ENCODE measurements around the gene PDZD4.
"Not testable (repeated sequence)": the region's sequence is repeated elsewhere in the genome, so short reads cannot be mapped to it uniquely, and the experiment has no call there.

PDZD4 gene

DNA sequence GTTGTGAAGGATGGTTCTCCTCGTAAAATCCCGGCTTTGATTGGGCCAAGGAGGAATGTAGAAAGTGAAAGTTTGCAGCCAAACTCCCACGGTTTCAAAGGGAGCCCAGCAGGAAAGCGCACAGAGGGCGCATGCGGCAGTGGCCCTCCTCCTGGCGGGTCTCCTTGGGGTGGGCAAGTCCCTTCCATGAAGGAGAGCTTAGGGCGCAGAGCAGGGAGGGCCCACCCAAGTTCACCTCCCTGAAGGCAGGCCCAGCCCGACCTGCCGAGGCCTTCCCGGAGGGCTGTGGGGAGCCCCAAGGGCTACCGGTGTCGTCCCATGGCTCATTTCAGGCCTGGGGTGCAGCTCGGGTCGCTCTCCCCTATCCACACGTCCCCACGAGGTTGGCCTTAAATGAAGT, 2.0 kb downstream of the PDZD4 start:
- H3K4me1 Mint-ChIP-seq: peaks cover 5% of the 10 kb centered on the region
- H3K27ac Mint-ChIP-seq: no peak overlapping the region
- DNase-seq (no peak), ATAC-seq (no peak)
- H3K27me3 Mint-ChIP-seq: peaks cover 41% of the 10 kb centered on the region
- no peaks in the 10 kb centered on the region for H3K9me3 Mint-ChIP-seq
- no peak overlapping the region for H3K4me3 Mint-ChIP-seq

DNA sequence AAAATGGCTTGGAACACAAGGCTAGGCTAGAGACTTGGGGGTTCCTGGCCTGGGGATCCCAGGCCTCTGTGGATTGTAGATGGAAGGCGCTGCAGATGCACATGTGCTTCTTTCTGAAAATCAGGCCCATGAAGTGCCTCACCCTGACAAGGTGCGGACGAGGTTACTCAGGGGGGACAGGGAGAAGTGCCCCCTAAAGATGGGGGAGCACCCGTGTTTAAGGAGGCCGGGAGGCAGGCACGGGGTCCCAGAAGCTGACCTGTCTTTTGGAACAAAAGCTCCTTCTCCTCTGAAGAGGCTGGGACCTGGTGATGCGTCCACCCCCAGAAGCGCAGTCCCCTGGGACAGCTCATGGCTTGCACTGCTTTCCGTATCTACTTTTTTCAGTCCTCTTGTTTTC, 2.4 kb downstream of the PDZD4 start:
- H3K4me3 Mint-ChIP-seq: no peak overlapping the region
- DNase-seq: no peak
- ATAC-seq: no peak
- no peaks in the 10 kb centered on the region for H3K9me3 Mint-ChIP-seq
- H3K27ac Mint-ChIP-seq: no peak overlapping the region
- peaks cover 37% of the 10 kb centered on the region for H3K27me3 Mint-ChIP-seq
- peaks cover 5% of the 10 kb centered on the region for H3K4me1 Mint-ChIP-seq

DNA sequence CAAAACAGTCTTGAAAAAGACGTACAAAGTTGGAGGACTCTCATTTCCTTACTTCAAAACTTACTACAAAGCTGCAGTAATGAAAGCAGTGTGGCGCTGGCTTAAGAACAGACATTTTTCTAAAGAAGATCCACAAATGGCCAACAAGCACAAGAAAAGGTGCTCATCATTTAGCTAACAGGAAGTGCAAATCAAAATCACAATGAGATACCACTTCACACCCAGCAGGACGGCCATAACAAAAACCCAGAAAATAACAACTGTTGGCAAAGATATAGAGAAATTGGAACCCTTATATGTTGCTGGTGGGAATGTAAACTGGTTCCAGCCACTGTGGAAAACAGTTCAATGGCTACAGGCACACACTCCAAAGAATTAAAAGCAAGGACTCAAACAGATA, 3.3 kb downstream of the PDZD4 start:
- ATAC-seq (no peak), DNase-seq (no peak)
- peaks cover 14% of the 10 kb centered on the region for H3K4me1 Mint-ChIP-seq
- H3K4me3 Mint-ChIP-seq: no peak overlapping the region
- H3K27ac Mint-ChIP-seq: no peak overlapping the region
- H3K9me3 Mint-ChIP-seq: no peaks in the 10 kb centered on the region
- peaks cover 29% of the 10 kb centered on the region for H3K27me3 Mint-ChIP-seq

DNA sequence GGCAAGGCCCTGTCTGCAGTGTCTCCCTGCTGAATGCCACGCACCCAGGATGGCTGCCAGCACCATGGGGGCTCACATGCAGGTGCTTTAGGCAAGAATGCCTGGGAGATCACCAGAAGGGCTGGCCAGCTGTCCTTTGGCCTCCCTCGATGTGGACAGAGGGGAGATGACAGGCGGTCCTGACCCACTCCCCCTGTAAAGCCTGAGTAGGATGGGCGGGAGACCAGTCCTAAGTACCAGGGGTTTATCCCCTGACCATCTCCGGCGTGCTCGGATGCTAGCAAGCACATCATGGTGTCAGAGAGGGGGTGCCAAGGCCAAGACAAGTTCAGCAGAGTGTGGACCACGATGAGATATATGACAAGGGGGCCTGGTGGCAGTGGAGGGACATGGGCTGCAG, 5.3 kb downstream of the PDZD4 start:
- Mint-ChIP-seq H3K27me3 (peaks cover 19% of the 10 kb centered on the region), H3K27ac (no peak overlapping the region), H3K9me3 (no peaks in the 10 kb centered on the region), H3K4me3 (no peak overlapping the region), H3K4me1 (peaks cover 29% of the 10 kb centered on the region)
- DNase-seq (no peak), ATAC-seq (no peak)

DNA sequence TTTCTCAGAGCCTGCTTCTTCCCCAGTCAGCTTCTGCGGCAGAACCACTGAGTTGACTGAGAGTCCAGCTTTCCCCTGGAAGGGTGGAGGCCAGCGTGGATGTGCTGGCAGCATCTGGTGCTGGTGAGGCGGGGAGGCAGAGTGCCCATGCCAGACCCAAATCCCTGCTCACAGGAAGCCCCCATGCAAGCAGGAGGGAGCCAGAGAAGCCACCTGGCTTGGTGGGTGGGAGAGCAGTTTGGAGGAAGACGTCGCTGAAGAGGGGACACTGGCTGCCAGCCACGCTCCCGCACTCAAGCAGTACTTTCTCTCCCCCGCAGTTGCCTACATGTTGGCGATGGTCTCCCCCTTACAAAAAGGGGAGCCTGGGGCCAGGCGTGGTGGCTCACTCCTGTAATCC, 6.0 kb downstream of the PDZD4 start:
- no peak for DNase-seq
- H3K27me3 Mint-ChIP-seq: peaks cover 17% of the 10 kb centered on the region
- ATAC-seq: no peak
- H3K4me3 Mint-ChIP-seq: no peak overlapping the region
- peaks cover 33% of the 10 kb centered on the region for H3K4me1 Mint-ChIP-seq
- no peak overlapping the region for H3K27ac Mint-ChIP-seq
- no peaks in the 10 kb centered on the region for H3K9me3 Mint-ChIP-seq

DNA sequence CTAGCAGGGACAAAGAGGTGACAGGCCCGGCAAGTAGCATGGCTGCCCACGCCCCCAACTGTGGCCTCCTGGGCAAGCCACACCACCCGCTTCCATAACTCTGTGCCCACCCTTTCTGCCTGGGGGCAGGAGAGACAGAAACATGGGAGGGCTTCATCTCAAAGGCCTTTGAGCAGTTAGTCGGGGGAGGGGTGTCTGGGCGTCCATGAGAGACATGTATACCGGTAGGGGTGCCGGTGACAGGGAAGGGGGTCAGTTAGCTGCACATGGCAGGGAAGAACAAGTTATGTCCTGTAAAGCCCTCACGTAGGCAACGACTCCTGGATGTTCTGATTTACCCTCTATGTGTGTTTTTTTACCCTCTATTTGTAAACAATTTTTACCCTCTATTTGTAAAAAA, 9.3 kb downstream of the PDZD4 start:
- no peaks in the 10 kb centered on the region for H3K9me3 Mint-ChIP-seq
- H3K27ac Mint-ChIP-seq: no peak overlapping the region
- peaks cover 43% of the 10 kb centered on the region for H3K4me1 Mint-ChIP-seq
- ATAC-seq: no peak
- no peak for DNase-seq
- no peak overlapping the region for H3K4me3 Mint-ChIP-seq
- no peaks in the 10 kb centered on the region for H3K27me3 Mint-ChIP-seq

DNA sequence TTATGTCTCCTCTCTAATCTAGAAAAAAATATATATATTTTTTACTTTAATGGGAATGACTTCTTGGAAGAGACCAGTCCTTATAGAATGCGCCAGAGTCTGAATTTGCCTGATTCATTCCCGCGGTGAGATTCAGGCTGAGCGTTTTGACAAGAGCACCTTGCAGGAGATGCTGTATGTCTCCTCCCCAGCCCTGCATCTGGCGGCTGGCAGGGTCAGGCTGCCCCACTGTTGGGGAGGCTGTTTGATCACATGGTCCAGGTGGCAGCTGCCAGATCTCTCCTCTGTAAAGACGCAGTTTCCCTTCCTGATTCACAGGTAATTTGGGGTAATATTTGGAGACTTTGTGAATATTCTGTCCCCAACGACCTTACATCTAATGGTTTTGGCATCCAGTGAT, 9.7 kb downstream of the PDZD4 start:
- no peaks in the 10 kb centered on the region for H3K27me3 Mint-ChIP-seq
- H3K4me3 Mint-ChIP-seq: no peak overlapping the region
- H3K27ac Mint-ChIP-seq: no peak overlapping the region
- DNase-seq: no peak
- H3K4me1 Mint-ChIP-seq: peaks cover 43% of the 10 kb centered on the region
- no peak for ATAC-seq
- H3K9me3 Mint-ChIP-seq: no peaks in the 10 kb centered on the region

DNA sequence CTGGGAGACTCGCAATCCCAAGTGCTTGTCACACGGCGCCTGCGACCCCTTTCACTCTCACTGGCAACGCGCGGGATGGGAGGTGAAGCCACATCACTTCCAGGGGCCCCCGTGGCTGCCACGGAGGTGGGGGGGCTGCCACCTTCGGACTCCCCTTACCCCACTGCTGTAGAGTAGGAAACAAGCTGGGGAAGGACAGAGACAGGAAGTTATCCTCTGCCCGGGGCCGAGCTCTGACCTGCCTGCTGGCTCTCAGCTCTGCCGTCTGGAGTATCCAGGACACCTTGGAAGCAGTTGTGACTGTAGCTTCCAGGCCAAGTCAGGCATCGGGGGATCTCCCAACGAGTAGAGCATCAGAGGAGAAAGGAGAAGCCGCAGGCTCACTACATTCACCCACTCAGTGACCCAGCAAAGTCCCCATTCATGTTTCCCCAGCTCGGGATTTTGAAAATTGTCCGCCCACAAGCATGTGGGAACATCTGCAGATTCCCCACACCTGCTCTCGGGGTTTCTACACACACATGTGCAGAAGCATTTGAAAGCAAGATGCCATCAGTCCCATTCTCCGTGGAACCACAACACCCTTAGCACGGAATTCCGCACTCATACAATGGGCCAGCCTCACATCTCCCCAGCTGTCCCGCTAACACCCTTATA, 10.8 kb downstream of the PDZD4 start:
- Mint-ChIP-seq H3K4me1 (peaks cover 51% of the 10 kb centered on the region), H3K4me3 (peak overlapping the region; percentile 59 to 62), H3K9me3 (no peaks in the 10 kb centered on the region), H3K27ac (no peak overlapping the region), H3K27me3 (peaks cover 5% of the 10 kb centered on the region)
- DNase-seq: no peak
- ATAC-seq: peak; percentile 10

DNA sequence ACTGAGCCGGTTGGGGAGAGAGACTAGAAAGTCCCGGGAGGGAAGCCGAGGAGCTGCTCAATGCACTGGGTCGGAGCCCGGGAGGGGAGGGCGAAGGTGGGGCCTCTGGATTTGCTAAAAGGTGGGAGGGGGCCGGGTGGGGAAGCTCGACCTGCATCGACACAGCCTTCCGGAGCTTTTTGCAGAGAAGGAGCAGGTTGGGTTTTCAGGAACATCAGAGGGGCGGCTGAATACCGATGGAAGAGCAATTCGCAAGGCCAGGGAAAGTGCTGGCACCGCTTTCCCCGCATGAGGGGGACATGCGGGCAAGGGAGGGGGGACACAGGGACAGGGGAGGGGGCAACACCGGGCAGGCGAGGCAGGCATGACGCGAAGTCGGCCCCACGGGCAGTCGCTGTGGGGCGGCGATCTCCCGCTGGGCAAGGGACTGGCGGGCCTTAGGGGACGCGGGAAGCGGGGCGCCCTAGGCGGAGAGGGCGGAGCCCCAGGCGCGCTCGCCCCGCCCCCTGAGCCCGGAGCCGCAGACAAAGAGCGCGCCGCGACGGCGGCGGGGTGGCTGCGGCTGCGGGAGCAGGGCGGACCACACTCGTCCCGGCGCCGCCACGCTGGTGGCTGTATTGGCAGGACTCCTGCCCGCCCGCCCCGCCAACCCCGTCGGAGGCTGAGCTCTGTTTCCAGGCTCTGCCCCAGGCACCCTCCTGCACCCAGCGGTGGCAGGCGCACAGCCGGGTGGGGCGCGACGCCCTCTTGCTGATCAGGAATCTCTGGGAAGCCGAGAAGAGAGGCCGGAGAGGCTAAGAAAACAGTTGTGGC, 11.6 kb downstream of the PDZD4 start:
- H3K27me3 Mint-ChIP-seq: peaks cover 7% of the 10 kb centered on the region
- peak; percentile 30 to 38 for DNase-seq
- peak; percentile 68 for ATAC-seq
- H3K27ac Mint-ChIP-seq: no peak overlapping the region
- H3K4me3 Mint-ChIP-seq: peak overlapping the region; percentile 61 to 72
- peaks cover 51% of the 10 kb centered on the region for H3K4me1 Mint-ChIP-seq
- H3K9me3 Mint-ChIP-seq: no peaks in the 10 kb centered on the region

DNA sequence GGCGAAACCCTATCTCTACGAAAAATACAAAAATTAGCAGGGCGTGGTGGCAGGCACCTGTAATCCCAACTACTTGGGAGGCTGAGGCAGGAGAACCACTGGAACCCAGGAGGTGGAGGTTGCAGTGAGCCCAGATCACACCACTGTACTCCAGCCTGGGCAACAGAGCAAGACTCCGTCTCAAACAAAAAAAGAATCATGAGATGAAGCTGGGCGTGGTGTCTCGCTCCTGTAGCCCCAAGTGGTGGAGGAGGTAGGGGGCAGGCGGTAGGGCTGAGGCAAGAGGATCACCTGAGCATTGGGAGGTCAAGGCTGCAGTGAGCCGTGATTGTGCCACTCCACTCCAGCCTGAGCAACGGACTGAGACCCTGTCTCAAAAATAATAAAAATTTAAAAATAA, 12.3 kb downstream of the PDZD4 start:
- H3K27ac Mint-ChIP-seq, DNase-seq, ATAC-seq, H3K9me3 Mint-ChIP-seq, H3K27me3 Mint-ChIP-seq: not testable (repeated sequence)
- H3K4me3 Mint-ChIP-seq: peak overlapping the region; percentile 15 to 72
- H3K4me1 Mint-ChIP-seq: peaks cover 51% of the 10 kb centered on the region

DNA sequence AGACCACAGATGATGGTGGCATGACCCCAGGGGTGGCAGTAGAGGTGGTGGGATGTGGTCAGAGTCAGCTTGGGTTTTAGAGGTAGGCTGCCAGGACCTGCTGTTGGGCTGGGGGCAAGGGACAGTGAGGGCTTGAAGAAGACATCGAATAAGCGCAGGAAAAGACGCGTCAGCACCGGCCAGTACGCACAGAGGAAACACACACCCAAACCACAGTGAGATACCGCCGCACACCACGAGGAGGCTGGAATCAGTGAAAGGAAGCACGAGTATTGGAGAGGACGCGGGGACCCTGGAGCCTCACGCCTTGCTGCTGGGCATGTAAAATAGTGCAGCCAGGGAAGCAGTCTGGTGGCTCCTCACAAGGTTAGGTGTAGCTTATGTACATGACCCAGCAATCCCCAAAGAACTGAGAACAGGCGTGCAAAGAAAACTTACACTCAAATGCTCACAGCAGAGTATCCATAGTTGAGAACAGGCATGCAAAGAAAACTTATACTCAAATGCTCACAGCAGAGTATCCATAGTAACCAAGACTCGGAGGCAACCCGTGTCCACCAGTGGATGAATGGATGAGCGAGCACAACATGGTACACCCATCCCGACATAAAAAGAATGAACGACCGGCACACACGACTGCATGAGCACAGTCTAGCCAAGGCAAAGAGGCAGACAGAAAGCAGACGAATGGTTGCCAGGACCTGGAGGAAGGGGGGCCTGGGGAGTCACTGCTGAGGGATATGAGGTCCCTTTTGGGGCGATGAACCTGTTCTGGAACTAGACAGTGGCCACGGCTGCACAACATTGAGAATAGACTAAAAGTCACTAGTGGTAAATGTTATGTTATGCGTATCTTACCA, 13.3 kb downstream of the PDZD4 start:
- H3K27me3 Mint-ChIP-seq: peaks cover 7% of the 10 kb centered on the region
- DNase-seq: peak in 1 of 2 donors; percentile 38
- no peaks in the 10 kb centered on the region for H3K9me3 Mint-ChIP-seq
- H3K4me1 Mint-ChIP-seq: peaks cover 43% of the 10 kb centered on the region
- peak; percentile 71 for ATAC-seq
- peak overlapping the region in 1 of 2 donors; percentile 65 for H3K27ac Mint-ChIP-seq
- no peak overlapping the region for H3K4me3 Mint-ChIP-seq

DNA sequence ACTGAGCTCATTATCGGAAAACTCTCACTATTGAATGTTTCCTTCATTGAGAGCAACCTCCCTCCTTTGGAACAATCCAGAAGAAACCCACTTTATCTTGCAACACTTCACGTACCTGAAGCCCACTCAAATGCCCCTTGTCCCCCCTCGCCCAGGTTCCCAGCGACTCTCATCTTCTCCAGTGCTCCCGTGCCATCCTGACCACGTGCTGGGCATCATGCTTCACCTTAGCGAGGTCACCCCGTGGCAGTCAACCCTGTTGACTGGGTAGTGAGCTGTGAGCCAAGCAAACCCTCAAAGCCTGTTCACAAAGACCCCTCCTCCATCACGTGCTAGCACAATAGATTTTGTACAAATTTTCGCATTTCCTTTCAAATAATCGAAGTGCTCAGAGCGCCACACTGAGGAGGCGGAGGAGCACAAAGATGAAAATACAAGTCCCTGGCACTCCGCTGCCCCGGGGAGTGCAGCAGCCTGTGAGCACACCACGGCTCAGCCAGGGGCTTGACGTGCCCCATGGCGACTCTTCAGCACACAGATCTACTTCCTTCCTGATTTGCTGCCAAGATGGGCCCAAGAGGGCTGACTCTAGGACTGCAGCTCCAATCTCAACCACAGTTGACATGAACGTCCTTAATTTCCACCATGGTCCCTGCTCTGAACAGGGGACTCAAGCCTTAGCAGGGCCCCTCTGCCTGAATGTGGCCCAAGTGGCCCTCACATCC, 15.6 kb downstream of the PDZD4 start:
- DNase-seq (no peak), ATAC-seq (no peak)
- Mint-ChIP-seq H3K27ac (no peak overlapping the region), H3K4me3 (no peak overlapping the region), H3K9me3 (no peaks in the 10 kb centered on the region), H3K4me1 (peaks cover 26% of the 10 kb centered on the region), H3K27me3 (peaks cover 7% of the 10 kb centered on the region)

DNA sequence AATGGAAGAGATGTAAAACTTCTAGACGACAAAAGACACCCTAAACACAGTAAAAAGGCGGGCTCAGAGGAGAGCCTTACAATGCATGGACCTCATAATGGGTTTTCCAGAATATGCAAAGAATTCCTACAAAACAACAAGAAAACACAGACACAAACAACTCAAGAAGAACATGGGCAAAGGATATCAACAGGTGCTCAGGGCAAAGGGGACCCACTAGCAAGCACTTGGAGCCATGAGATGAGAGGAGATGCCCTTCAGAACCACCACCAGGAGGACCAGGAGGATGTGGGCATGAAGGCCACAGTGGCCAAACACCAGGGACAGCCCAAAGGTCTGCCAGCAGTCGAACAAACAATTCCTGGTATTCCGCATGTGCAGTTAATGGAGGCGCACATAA, 17.2 kb downstream of the PDZD4 start:
- Mint-ChIP-seq H3K4me3 (no peak overlapping the region), H3K9me3 (no peaks in the 10 kb centered on the region), H3K4me1 (peaks cover 20% of the 10 kb centered on the region), H3K27me3 (peaks cover 7% of the 10 kb centered on the region), H3K27ac (no peak overlapping the region)
- DNase-seq (no peak), ATAC-seq (no peak)

DNA sequence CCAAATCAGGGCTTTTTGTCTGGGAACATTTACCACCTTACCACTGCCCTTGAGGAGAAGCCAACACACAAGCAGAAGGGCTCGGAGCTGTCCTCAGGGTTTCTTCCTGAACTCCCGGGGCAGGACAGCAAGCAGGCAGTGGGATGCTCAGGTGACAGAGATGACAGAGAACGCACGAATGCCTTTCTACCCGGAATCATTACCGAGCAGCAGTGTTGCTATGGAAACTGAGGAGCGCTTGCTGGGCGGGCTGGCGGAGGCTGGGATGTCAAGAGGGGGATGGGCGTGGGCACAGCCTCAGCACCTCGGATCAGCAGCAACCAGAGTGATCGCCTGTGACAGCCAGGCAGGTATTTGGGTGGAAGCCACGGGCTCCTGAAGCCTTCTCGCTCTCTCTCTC, 18.1 kb downstream of the PDZD4 start:
- DNase-seq (no peak), ATAC-seq (no peak)
- Mint-ChIP-seq H3K4me1 (peaks cover 17% of the 10 kb centered on the region), H3K9me3 (no peaks in the 10 kb centered on the region), H3K4me3 (no peak overlapping the region), H3K27me3 (peaks cover 7% of the 10 kb centered on the region), H3K27ac (no peak overlapping the region)

DNA sequence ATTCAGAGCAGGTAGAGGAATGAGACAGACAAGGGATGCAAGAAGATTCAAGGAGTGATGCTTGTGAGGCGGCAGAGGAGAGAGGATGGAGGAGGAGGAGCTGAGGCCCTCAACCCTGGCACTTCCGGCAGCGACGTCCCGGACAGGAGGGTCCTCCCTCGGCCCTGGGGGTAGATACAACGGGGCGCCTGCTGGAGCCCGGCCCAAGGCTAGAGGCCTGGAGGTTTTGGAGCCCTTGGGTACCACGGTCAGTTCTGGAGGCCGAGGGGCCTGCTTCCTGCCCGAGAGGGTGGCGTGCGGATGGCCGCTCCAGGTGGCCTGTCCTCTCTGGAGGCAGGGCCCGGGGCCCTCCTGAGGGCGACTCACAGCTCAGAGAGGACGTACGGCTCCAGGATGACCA, 22.4 kb downstream of the PDZD4 start:
- no peak for DNase-seq
- no peaks in the 10 kb centered on the region for H3K4me1 Mint-ChIP-seq
- H3K9me3 Mint-ChIP-seq: no peaks in the 10 kb centered on the region
- no peak overlapping the region for H3K4me3 Mint-ChIP-seq
- no peaks in the 10 kb centered on the region for H3K27me3 Mint-ChIP-seq
- no peak for ATAC-seq
- H3K27ac Mint-ChIP-seq: no peak overlapping the region

Data from stimulated activated naive CD8-positive, alpha-beta T cell treated with anti-CD3 and anti-CD28 coated beads, Interleukin-15, amount 100 ng/mL, for 72 hours (primary cell).